ENCODE results near the gene EVI2B. TPM values are rescaled to one million over a fixed set of nuclear protein-coding genes. Genes with fewer than 3 reads are reported as not detected.
"Not testable (repeated sequence)": the region's sequence is repeated elsewhere in the genome, so short reads cannot be mapped to it uniquely, and the experiment has no call there.

EVI2B gene, protein sequence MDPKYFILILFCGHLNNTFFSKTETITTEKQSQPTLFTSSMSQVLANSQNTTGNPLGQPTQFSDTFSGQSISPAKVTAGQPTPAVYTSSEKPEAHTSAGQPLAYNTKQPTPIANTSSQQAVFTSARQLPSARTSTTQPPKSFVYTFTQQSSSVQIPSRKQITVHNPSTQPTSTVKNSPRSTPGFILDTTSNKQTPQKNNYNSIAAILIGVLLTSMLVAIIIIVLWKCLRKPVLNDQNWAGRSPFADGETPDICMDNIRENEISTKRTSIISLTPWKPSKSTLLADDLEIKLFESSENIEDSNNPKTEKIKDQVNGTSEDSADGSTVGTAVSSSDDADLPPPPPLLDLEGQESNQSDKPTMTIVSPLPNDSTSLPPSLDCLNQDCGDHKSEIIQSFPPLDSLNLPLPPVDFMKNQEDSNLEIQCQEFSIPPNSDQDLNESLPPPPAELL
- 1 to 10 TPM; 3.7 to 8.7 TPM for total RNA-seq
- long read RNA-seq, partial matches to known transcripts = 0 of 1 reads
- long read RNA-seq, other reads (novel, unspliced or antisense) = 1 of 1 reads

GRCh38 chr17:31313982-31314781 is at the start of gene EVI2B:
Gene EVI2B, minus strand, starts transcription at chr17:31314054. Its CDS starts 8,445 bp downstream, at chr17:31305609.
- intact Hi-C loops (cut with DNase I, micrococcal nuclease) = no loop called here
- ATAC-seq = peak; percentile 93
- DNase-seq = no peak

GRCh38 chr17:31357839-31358394 is 44.1 kb upstream of the EVI2B start:
- no peak for ATAC-seq
- no peak for DNase-seq
- intact Hi-C loops (cut with DNase I, micrococcal nuclease) = no loop called here

GRCh38 chr17:31357091-31357490 is 43.2 kb upstream of the EVI2B start:
- intact Hi-C loops (cut with DNase I, micrococcal nuclease) = no loop called here
- DNase-seq = no peak

GRCh38 chr17:31355935-31356334 is 42.1 kb upstream of the EVI2B start:
- DNase-seq (no peak), ATAC-seq (no peak)
- intact Hi-C loops (cut with DNase I, micrococcal nuclease) = no loop called here

More at GRCh38 chr17:31357091-31357490, 43.2 kb upstream of the EVI2B start:
- ATAC-seq = no peak

DNA sequence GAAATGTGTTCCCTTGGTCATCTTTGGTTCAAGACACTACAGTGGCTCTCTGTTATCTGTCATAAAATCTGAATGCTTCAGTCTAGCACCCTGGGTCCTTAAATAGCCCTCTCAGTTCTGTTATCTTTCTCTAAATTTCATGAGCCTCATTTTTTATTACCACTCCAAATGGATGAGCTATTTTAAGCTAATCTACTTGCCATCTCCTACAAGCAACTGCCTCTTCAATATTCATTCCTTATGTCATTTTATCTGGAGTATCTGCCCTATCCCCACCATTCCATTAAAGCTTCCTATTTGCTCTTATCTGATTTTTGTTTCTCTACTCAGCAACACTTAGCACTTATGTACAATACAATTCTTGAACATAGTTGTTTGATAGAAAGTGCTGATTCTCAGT is 35.6 kb upstream of the EVI2B start:
- no peak for DNase-seq
- no peak for ATAC-seq
- intact Hi-C loops (cut with DNase I, micrococcal nuclease) = no loop called here

GRCh38 chr17:31345191-31345747 is 31.4 kb upstream of the EVI2B start:
- intact Hi-C loops (cut with DNase I, micrococcal nuclease); DNase-seq; ATAC-seq: not testable (repeated sequence)

DNA sequence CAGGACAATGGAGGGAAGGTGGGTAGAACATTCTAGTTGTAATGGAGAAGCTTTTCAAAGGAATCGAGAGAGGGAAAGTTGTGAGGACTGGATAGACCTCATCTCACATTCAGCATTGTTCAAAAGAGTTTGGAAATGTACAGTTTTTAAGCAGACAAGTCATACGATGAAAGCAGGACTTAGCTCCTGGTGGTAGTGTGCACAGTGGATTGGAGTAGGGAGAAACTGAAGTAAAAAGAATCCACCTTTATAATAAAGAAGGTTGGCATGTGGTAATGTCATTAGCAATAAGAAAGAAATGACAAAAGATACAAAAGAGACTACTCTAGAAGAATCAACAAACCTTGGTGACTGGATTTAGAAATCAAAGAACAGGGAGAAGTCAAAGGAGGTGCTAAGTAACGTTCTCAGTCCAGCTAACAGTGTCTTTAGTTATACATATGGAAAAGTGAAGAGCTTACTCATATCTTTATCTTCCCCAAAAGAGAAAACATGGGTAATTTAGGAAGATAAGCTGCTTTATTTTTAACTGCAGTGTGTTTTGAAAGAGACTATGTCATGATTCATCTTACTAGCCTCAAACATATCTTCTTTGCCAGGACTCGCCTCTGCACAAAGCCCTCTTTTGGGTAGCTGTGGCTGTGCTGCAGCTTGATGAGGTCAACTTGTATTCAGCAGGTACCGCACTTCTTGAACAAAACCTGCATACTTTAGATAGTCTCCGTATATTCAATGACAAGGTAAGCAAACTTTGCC is 26.2 kb upstream of the EVI2B start:
- intact Hi-C loops (cut with DNase I, micrococcal nuclease) = no loop called here
- no peak for ATAC-seq
- no peak for DNase-seq

DNA sequence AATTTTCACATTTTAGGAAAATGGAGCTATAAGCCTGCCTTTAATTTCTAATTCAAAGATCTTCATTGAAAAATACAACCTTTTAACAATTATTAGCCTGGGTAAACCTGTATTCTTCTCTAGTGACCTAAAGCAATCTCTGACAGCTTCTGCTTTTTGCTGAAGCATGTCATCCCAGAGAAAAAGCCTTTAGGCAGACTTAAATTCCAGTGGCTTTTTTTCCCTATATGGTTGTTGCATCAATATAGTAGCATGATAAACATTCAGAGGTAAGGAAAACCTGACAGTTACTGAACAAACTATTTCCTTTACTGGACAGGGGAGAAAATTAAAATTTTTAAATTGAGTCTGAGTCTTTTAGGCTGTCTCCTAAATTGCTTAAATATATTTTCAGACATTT is 15.4 kb upstream of the EVI2B start:
- intact Hi-C loops (cut with DNase I, micrococcal nuclease) = no loop called here
- ATAC-seq = no peak

DNA sequence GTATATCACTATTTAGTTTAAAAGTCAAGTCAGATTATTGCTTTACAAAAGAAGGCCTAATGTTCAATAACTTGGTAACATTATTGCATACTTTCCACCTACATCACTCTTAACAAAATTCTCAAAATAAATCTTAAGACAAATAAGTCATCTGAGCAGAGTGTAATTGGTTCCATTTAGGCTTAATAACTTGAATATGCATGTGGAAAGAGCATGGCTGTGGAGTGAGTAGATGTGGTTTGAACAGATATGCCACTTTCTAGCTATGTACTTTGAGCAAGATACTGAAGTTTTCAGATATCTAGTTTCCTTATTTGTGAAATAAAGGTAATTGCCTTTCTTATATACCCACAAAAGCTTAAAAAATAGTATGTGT is 14.3 kb upstream of the EVI2B start:
- DNase-seq = no peak
- intact Hi-C loops (cut with DNase I, micrococcal nuclease) = no loop called here
- no peak for ATAC-seq

More for the DNA sequence above, 15.4 kb upstream of the EVI2B start:
- no peak for DNase-seq

DNA sequence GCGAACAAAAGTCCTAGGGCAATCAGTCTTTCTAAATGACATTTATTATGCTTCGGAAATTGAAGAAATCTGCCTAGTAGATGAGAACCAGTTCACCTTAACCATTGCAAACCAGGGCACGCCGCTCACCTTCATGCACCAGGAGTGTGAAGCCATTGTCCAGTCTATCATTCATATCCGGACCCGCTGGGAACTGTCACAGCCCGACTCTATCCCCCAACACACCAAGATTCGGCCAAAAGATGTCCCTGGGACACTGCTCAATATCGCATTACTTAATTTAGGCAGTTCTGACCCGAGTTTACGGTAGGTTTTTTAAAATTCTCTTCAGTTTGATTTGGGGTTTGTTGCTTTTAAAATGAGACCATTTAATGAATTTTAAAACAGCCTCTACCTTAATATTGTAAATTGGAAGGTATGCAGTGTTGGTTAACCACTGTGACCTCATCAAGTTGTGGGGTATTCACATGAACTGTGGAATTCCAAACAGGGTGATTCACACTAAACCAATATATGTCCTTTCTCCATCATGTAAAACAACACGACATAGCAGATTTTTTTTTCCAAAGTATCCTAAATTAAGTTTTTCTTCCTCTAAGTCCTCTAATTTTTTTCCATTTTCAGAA is 13.8 kb upstream of the EVI2B start:
- ATAC-seq = no peak

DNA sequence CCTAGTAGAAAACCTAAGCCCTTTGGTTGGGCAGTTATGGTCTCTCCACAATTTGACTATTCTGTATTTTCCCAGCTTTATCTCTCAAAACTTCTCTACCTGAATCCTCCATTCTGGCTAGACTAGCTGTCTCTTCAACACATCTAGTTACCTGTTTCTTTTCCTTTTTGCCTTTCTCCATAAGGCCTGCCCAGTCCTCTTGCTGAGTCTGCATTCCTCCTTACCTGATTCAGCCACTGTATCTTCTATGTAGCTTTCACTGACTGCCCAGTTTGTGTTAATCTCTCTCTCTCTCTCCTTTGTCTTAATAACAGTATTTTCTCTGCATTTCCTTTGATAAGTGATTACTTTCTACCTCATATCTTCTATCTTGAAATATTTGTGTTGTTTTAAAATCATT is 9.7 kb upstream of the EVI2B start:
- no peak for DNase-seq
- ATAC-seq = no peak
- intact Hi-C loops (cut with DNase I, micrococcal nuclease) = no loop called here

More for the DNA sequence above, 13.8 kb upstream of the EVI2B start:
- DNase-seq = no peak
- intact Hi-C loops (cut with DNase I, micrococcal nuclease) = no loop called here

- ATAC-seq = no peak
- intact Hi-C loops (cut with DNase I, micrococcal nuclease) = no loop called here
- no peak for DNase-seq
Measured at GRCh38 chr17:31321966-31322365, 8.1 kb upstream of the EVI2B start.

GRCh38 chr17:31321481-31321880 is 7.6 kb upstream of the EVI2B start, which contains the start of gene EVI2A:
Gene EVI2A, minus strand, starts transcription at chr17:31321622. Its CDS starts 2,609 bp downstream, at chr17:31319013.
- peak; percentile 34 for ATAC-seq
- intact Hi-C loops (cut with DNase I, micrococcal nuclease) = no loop called here
- peak; percentile 25 to 41 for DNase-seq

GRCh38 chr17:31320791-31321190 is 6.9 kb upstream of the EVI2B start:
- intact Hi-C loops (cut with DNase I, micrococcal nuclease) = no loop called here
- ATAC-seq (no peak), DNase-seq (no peak)

- ATAC-seq (no peak), DNase-seq (no peak)
- intact Hi-C loops (cut with DNase I, micrococcal nuclease) = no loop called here
Measured at GRCh38 chr17:31320241-31320640, 6.4 kb upstream of the EVI2B start.

GRCh38 chr17:31318851-31319661 is 5.2 kb upstream of the EVI2B start:
- no peak for DNase-seq
- intact Hi-C loops (cut with DNase I, micrococcal nuclease) = no loop called here
- ATAC-seq = no peak

- DNase-seq (peak; percentile 17 to 48), ATAC-seq (no peak)
- intact Hi-C loops (cut with DNase I, micrococcal nuclease) = no loop called here
Measured at GRCh38 chr17:31318298-31318801, 4.5 kb upstream of the EVI2B start.

Measured in left colon (tissue), 2 donors.